WTC11 (cell line): ENCODE measurements around the gene SCUBE3. TPM values are rescaled to one million over a fixed set of nuclear protein-coding genes. Genes with fewer than 3 reads are reported as not detected.

Source experiments
- AR ChIP-seq: fragments of 250-450 bp; sonication (Bioruptor Pico); IDR thresholded peaks from 2 replicates; pipeline ENCODE4 v1.9.0; 2021; ENCODE audit warnings: mild to moderate bottlenecking
- ATF1 ChIP-seq: sonication (generic); formaldehyde crosslinking; IDR thresholded peaks from 2 replicates; pipeline ENCODE4 v1.8.1; 2023; ENCODE audit warnings: mild to moderate bottlenecking, moderate library complexity, missing genetic modification reagents
- ATF2 ChIP-seq: sonication (generic); formaldehyde crosslinking; IDR thresholded peaks from 2 replicates; pipeline ENCODE4 v1.8.1; 2022; ENCODE audit warnings: low read depth, missing genetic modification reagents, borderline replicate concordance
- E2F1 ChIP-seq: sonication (generic); formaldehyde crosslinking; IDR thresholded peaks from 2 replicates; pipeline ENCODE4 v1.8.0; 2022; ENCODE audit warnings: mild to moderate bottlenecking, missing genetic modification reagents
- ESRRA ChIP-seq: sonication (generic); formaldehyde crosslinking; IDR thresholded peaks from 2 replicates; pipeline ENCODE4 v1.8.1; 2022; ENCODE audit warnings: mild to moderate bottlenecking, missing genetic modification reagents, borderline replicate concordance
- FOXK1 ChIP-seq: sonication (generic); formaldehyde crosslinking; IDR thresholded peaks from 2 replicates; pipeline ENCODE4 v1.8.0; 2022; ENCODE audit warnings: mild to moderate bottlenecking, moderate library complexity, missing genetic modification reagents
- HMGA2 ChIP-seq: fragments of 250-450 bp; sonication (Bioruptor Pico); IDR thresholded peaks from 2 replicates; pipeline ENCODE4 v1.4.0; 2021; ENCODE audit warnings: mild to moderate bottlenecking, moderate library complexity
- KAT7 ChIP-seq: sonication (generic); formaldehyde crosslinking; IDR thresholded peaks from 2 replicates; pipeline ENCODE4 v1.8.1; 2023; ENCODE audit warnings: missing genetic modification reagents, mild to moderate bottlenecking, borderline replicate concordance
- MYBL2 ChIP-seq: sonication (generic); formaldehyde crosslinking; IDR thresholded peaks from 2 replicates; pipeline ENCODE4 v1.8.1; 2023; ENCODE audit warnings: mild to moderate bottlenecking, moderate library complexity, missing genetic modification reagents
- NFE2L1 ChIP-seq: sonication (generic); formaldehyde crosslinking; IDR thresholded peaks from 2 replicates; pipeline ENCODE4 v1.8.1; 2023; ENCODE audit warnings: missing genetic modification reagents
- NFYB ChIP-seq: sonication (generic); formaldehyde crosslinking; conservative IDR thresholded peaks from 2 replicates; pipeline ENCODE4 v1.8.0; 2022; ENCODE audit warnings: low read depth, missing genetic modification reagents
- NR2C2 ChIP-seq: sonication (generic); formaldehyde crosslinking; IDR thresholded peaks from 2 replicates; pipeline ENCODE4 v1.8.0; 2022; ENCODE audit warnings: mild to moderate bottlenecking, missing genetic modification reagents
- RELA ChIP-seq: sonication (generic); formaldehyde crosslinking; IDR thresholded peaks from 2 replicates; pipeline ENCODE4 v1.8.1; 2022; ENCODE audit warnings: missing genetic modification reagents, mild to moderate bottlenecking, borderline replicate concordance
- RORB ChIP-seq: fragments of 250-450 bp; sonication (Bioruptor Pico); IDR thresholded peaks from 2 replicates; pipeline ENCODE4 v1.9.0; 2021; ENCODE audit warnings: mild to moderate bottlenecking
- SMAD4 ChIP-seq: sonication (generic); formaldehyde crosslinking; IDR thresholded peaks from 2 replicates; pipeline ENCODE4 v1.8.0; 2022; ENCODE audit warnings: mild to moderate bottlenecking, missing genetic modification reagents
- SP1 ChIP-seq: sonication (generic); formaldehyde crosslinking; conservative IDR thresholded peaks from 2 replicates; pipeline ENCODE4 v1.8.1; 2022; ENCODE audit warnings: missing genetic modification reagents
- ZBTB21 ChIP-seq: sonication (generic); formaldehyde crosslinking; IDR thresholded peaks from 2 replicates; pipeline ENCODE4 v1.8.1; 2023; ENCODE audit warnings: mild to moderate bottlenecking, missing genetic modification reagents, borderline replicate concordance
- ZNF263 ChIP-seq: sonication (generic); formaldehyde crosslinking; IDR thresholded peaks from 2 replicates; pipeline ENCODE4 v1.8.1; 2022; ENCODE audit warnings: low read depth, mild to moderate bottlenecking, moderate library complexity, missing genetic modification reagents
- ZNF317 ChIP-seq: sonication (generic); formaldehyde crosslinking; IDR thresholded peaks from 2 replicates; pipeline ENCODE4 v1.8.1; 2023; ENCODE audit warnings: low read depth, mild to moderate bottlenecking, moderate library complexity, missing genetic modification reagents, borderline replicate concordance
- ZNF532 ChIP-seq: fragments of 250-450 bp; sonication (Bioruptor Pico); IDR thresholded peaks from 2 replicates; pipeline ENCODE4 v1.9.0; 2021; ENCODE audit warnings: mild to moderate bottlenecking, borderline replicate concordance
- total RNA-seq: library from RNA; stranded (reverse); gene quantifications from 3 replicates; pipeline ENCODE4 v1.2.3, GENCODE V29; 2021
- TF ChIP-seq, protein P1 (sequence below): sonication (generic); formaldehyde crosslinking; IDR thresholded peaks from 2 replicates; pipeline ENCODE4 v1.8.1; 2022; ENCODE audit warnings: mild to moderate bottlenecking, missing genetic modification reagents, moderate library complexity, borderline replicate concordance
- TF ChIP-seq, protein P2 (sequence below): sonication (generic); formaldehyde crosslinking; IDR thresholded peaks from 2 replicates; pipeline ENCODE4 v1.8.1; 2023; ENCODE audit warnings: mild to moderate bottlenecking, moderate library complexity, missing genetic modification reagents
- TF ChIP-seq, protein P3 (sequence below): sonication (generic); formaldehyde crosslinking; IDR thresholded peaks from 2 replicates; pipeline ENCODE4 v1.8.0; 2022; ENCODE audit warnings: mild to moderate bottlenecking, missing genetic modification reagents

The SCUBE3 gene
- total RNA-seq, 1 experiment from 2014 or later, result 2.1 TPM

DNA sequence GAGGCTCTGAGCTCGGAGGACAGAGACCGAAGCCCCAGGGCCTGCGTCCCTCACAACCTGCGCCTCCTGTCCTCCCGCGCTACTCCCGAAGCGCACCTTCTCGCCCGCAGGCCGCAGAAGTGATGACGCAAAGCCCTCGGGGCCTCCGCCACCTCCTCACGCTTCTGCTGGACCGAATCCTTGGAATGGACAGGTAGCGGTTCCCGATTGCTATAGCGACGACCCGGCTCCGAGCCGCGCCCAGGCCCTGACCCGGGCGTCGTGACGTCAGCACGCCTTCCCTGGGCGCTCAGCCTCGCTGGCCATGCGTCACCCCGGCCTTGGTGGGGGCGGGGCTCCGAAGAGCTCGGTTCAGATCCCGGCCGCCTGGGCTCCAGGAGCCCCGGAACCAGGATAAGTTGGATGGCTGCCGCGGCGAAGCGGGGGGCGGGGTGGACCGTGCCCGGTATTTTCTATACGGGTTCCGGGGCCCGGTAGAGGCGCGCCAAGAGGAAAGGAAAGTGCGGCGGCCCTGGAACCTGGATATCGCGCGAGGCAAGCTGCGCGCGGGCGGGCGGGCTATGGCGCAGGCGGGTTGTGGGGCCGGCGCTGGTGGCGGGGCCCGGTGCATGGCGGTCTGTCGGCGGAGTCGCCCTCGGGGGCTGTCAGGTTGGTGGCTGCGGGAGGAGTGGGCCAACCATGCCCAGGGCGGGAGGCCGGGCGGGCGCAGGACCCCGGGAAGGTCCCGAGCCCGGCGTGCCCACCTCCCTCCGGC is 45.6 kb downstream of the SCUBE3 start, which contains the start of gene ZNF76 (continued):
- TF ChIP-seq E2F1 (CRISPR knock-in tag) (0 out of 2 replicates have a peak, but pooled peaks have one; percentile 18), KAT7 (CRISPR knock-in tag) (peak; percentile 39; the same call in 1 of the 2 replicates), RELA (CRISPR knock-in tag) (no peak; the same call in 1 of the 2 replicates), ATF1 (no peak), MYBL2 (CRISPR knock-in tag) (peak; percentile 87), FOXK1 (CRISPR knock-in tag) (peak; percentile 34), ZNF532 (CRISPR knock-in tag) (no peak), HMGA2 (CRISPR knock-in tag) (no peak), NFE2L1 (CRISPR knock-in tag) (no peak), ESRRA (CRISPR knock-in tag) (0 out of 2 replicates have a peak, but pooled peaks have one; percentile 16), NFYB (CRISPR knock-in tag) (0 out of 2 replicates have a peak, but pooled peaks have one; percentile 13), ZBTB21 (no peak), ATF2 (CRISPR knock-in tag) (no peak), ZNF263 (no peak), RORB (no peak), AR (CRISPR knock-in tag) (no peak; the same call in 1 of the 2 replicates), SMAD4 (no peak), SP1 (peak; percentile 95), NR2C2 (peak; percentile 77; the same call in 1 of the 2 replicates), ZNF317 (CRISPR knock-in tag) (0 out of 2 replicates have a peak, but pooled peaks have one; percentile 38)
- TF ChIP-seq, protein P1, sequence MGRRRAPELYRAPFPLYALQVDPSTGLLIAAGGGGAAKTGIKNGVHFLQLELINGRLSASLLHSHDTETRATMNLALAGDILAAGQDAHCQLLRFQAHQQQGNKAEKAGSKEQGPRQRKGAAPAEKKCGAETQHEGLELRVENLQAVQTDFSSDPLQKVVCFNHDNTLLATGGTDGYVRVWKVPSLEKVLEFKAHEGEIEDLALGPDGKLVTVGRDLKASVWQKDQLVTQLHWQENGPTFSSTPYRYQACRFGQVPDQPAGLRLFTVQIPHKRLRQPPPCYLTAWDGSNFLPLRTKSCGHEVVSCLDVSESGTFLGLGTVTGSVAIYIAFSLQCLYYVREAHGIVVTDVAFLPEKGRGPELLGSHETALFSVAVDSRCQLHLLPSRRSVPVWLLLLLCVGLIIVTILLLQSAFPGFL, result peak; percentile 68; the same call in 1 of the 2 replicates
- TF ChIP-seq, protein P2, sequence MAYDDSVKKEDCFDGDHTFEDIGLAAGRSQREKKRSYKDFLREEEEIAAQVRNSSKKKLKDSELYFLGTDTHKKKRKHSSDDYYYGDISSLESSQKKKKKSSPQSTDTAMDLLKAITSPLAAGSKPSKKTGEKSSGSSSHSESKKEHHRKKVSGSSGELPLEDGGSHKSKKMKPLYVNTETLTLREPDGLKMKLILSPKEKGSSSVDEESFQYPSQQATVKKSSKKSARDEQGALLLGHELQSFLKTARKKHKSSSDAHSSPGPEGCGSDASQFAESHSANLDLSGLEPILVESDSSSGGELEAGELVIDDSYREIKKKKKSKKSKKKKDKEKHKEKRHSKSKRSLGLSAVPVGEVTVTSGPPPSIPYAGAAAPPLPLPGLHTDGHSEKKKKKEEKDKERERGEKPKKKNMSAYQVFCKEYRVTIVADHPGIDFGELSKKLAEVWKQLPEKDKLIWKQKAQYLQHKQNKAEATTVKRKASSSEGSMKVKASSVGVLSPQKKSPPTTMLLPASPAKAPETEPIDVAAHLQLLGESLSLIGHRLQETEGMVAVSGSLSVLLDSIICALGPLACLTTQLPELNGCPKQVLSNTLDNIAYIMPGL, result no peak
- TF ChIP-seq, protein P3, sequence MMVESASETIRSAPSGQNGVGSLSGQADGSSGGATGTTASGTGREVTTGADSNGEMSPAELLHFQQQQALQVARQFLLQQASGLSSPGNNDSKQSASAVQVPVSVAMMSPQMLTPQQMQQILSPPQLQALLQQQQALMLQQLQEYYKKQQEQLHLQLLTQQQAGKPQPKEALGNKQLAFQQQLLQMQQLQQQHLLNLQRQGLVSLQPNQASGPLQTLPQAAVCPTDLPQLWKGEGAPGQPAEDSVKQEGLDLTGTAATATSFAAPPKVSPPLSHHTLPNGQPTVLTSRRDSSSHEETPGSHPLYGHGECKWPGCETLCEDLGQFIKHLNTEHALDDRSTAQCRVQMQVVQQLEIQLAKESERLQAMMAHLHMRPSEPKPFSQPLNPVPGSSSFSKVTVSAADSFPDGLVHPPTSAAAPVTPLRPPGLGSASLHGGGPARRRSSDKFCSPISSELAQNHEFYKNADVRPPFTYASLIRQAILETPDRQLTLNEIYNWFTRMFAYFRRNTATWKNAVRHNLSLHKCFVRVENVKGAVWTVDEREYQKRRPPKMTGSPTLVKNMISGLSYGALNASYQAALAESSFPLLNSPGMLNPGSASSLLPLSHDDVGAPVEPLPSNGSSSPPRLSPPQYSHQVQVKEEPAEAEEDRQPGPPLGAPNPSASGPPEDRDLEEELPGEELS (CRISPR knock-in tag), result peak; percentile 75; the same call in 1 of the 2 replicates
